Right renal cortex interstitium (tissue), 3 donors: ENCODE measurements around the gene MAP2K4. TPM values are rescaled to one million over a fixed set of nuclear protein-coding genes. Genes with fewer than 3 reads are reported as not detected.

Experiments used
- DNase-seq, 3 donors: peaks; one replicate each; pipeline ENCODE4 v3.0.0-alpha.2; 2013; ENCODE audit warnings: low read depth in 3 of 3, low spot score in 2 of 3
- polyA plus RNA-seq, 3 donors: library from polyadenylated mRNA; unstranded; fragments of 120-200 nt; gene quantifications; one replicate each; pipeline ENCODE4 v1.2.1, GENCODE V29; 2013; ENCODE audit not compliant: insufficient read length in 3 of 3

The MAP2K4 gene
- polyA plus RNA-seq, 3 donors, result 43.5 to 46.4 (median 45.0) TPM

DNA sequence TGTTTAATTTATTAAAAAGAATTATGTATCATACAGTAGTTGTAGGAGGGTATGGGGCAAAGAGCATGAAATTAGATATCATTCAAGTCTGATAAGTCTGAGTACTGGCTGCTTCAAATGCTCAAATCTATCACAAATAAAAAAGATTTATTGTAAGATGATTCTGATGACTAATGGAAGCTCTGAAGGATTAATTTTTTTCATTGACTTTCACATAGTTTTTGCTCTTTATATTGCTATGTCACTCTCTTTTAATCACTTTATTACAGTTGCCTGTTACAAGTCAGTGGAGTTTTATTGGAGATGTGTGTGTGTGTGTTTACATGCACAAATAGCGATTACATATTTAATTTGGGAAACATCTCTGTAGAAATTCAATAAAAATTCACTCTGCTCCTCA is 15.0 kb downstream of the MAP2K4 start:
- DNase-seq, result no peak

- no peak for DNase-seq
These were observed 17.3 kb downstream of the MAP2K4 start for GRCh38 chr17:12037970-12038369.

DNA sequence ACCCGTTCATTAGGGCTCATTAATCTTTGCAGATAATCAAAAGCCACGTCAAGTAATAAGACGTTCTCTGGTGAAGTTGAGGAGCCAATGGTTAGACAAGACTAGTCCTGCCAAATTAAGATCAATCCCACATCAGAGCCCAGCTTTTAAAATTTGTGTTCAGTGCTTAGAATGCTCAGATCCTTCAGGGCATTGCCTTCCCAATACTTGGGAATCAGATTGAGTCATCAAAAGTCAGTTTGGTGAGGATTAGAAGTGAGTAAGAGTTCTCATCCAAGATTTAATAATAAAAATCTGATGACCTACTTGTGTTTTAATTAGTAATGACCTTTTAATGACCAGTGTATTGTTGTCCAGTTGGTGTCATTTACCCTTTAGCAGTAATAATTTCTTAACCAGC is 19.8 kb downstream of the MAP2K4 start:
- no peak for DNase-seq

- DNase-seq, result no peak
These were observed 20.6 kb downstream of the MAP2K4 start for GRCh38 chr17:12041312-12041711.

DNA sequence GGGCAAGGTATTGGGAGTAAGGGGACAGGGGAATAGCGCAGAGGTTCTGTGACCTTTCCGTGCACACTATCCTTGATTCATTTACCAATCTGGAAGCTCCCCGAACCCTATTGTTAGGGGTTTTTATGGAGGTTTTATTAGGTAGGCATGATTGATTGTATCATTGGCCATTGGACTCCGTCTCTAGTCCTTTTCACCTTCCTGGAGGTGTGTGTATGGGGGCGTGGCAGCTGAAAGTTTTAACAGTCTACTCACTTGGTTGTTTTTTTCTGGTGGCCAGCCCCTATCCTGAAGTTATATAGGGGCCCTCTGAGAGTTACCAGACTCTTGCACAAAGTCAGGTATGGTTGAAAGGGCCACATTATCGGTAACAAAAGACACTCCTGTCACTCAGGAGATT is 23.0 kb downstream of the MAP2K4 start:
- DNase-seq, result no peak

DNA sequence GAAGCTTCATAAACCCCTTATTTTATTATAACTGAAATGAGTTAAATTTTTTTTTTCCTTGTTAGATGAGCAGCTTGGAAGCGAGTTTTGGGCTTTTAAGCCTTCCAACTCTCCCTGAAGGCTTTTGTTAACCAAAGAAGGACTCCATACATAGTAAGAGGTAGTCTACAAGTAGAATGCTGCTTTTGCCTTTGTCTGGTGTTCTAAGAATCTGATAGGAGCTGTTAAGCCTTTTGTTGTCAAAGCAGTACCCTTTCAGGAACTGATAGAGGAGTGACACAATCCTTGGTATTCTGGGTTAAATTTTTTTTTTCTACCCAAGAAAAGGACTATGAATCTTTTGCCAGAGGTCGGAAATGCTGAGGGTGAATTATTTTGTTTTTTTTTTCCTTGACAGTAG is 26.1 kb downstream of the MAP2K4 start:
- no peak for DNase-seq

DNA sequence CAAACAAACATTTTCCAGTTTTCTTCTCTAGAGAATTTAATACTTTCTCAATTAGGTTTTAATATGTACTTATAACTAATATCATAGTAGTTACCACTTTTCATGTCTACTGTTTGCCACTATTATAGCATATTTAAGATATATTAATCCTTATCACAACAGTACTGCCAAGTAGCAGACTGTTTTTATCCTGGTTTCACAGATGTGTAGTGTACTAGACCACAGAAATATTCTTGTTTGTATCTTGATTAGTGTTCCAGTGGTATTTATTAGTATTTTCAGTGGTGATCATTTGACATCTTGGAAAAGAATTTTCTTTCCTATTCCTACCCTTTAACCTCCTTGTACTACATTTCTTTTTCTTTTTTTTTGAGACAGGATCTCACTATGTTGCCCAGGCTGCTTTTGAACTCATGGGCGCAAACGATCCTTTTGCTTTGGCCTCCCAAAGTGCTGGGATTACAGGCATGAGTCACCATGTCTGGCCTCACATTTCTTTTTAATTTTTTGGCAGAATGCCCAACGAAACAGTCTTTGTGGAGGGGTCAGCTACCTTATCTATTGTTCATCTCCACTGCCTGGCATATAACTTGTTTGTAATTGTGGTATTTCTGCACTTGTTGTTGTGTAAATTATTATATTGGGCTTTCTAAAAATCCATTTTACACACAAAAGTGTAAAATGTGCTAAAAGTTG is 27.2 kb downstream of the MAP2K4 start:
- no peak for DNase-seq

DNA sequence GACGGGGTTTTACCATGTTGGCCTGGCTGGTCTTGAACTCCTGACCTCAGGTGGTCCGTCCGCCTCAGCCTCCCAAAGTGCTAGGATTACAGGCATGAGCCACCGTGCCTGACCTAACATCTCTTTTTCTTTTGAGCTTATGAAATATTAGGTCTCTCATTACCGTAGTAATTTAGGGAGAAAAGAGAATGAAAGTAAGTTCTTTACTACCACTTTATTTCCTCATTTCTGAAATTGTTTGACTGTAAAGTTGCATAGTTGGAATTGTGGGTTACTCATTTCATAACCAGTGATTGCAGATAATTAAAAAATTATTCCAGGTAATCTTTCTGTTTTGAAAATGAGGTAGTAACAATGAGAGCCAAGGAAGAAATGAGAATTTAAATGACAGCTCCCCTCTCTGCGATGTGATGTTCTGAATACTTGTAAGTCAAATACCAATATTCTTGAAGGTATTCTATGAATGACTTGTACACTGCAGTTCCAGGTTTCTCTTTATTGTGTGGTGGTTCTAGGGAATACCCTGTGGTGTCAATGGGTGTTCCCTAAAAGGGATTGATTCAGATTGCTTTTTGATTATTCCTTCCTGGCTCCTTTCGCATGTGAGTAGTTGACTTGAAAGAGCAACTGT is 28.3 kb downstream of the MAP2K4 start:
- no peak for DNase-seq

- no peak for DNase-seq
These were observed 30.1 kb downstream of the MAP2K4 start for GRCh38 chr17:12050646-12051225.

DNA sequence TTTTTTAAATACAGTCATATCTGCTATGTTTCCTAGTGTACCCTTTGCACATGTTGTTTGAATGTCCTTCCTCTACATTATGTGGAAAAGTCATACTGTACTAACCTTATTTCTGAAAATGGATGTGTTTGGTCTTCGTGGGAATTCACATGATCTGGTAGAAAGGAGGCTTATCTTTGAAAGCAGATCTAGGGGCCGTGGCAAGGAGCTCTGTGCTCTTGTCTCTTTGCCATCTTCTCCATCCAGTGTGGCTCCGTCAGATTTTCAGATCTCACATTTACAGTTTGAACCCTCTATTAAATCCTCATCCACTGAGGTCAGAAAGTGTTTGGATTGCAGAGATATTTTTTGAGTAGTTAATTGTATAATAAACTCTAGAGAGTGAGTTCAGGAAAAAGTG is 32.9 kb downstream of the MAP2K4 start:
- no peak for DNase-seq

- no peak for DNase-seq
These were observed 35.2 kb downstream of the MAP2K4 start for GRCh38 chr17:12055889-12056288.

DNA sequence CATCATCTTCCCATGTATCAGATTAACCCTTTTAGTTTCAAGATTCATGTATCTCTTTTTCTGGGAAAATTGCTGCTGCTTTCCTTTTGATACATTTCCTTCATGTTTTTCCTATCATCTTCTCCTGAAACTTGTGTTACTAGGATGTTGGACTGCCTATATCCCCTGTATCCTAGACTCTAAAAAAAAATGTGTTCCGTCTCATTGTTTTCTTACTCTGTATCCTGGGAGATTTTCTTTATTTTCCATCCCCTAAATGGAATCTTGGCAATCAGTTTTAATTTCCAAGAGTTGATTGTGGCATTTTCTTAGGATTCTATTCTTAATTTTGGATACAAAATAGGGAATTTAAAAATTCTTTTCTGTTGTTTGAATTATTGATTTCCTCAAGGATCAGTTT is 36.8 kb downstream of the MAP2K4 start:
- no peak for DNase-seq

GRCh38 chr17:12058535-12058934 is 37.9 kb downstream of the MAP2K4 start:
- DNase-seq, result no peak

DNA sequence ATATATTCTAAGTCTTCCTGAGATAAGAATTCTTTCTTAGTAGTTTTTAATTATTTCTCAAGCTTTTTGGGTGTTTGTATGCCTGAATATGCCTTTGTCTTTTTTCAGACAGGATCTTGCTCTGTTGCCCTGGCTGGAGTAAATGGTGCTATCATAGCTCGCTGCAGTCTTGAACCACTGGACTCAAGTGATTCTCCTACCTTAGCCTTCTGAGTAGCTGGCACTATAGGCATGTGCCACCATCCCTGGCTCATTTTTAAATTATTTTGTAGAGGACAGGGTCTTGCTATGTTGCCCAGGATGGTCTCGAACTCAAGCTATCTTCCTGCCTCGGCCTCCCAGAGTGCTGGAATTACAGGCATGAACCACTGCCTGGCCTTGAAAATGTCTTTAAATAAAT is 41.6 kb downstream of the MAP2K4 start:
- DNase-seq, result no peak

- DNase-seq, result no peak
These were observed 43.7 kb downstream of the MAP2K4 start for GRCh38 chr17:12064395-12064794.

DNA sequence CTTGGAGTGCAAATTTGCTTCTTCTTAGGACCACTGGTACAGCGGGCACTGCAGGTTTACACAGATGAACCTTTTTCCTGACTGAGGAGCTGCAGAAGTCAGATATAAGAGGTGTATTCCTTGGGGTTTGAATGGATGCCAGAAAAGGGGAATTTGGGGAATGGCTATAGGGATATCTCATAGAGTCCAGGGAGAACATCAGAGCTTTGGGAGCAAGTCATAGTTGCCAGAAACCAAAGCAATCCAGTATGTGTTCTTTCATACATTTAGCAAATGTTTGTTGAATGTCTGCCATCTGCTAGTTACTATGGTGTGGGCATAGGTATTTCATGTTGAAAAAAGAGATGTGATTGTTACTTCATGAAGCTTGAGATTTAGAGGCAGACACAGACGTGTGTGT is 46.8 kb downstream of the MAP2K4 start:
- no peak for DNase-seq

DNA sequence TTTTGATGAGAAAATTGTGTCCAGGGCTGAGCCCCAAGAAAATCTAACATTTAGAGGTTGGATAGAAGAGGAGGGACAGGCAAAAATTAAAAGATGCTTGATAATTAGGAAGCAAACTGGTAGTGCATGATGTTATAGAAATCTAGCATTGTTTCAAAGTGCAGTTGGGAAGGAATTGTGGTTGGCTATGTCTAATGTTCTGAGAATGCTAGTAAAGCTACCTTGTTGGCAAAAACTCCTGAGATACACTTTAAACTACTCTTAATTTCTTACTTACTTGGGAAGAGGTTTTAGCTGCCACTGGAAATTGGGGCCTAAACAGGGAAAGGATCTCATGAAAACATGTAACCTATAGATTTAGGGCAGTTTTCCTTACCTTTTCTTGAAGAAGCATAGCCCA is 48.3 kb downstream of the MAP2K4 start:
- DNase-seq, result no peak

DNA sequence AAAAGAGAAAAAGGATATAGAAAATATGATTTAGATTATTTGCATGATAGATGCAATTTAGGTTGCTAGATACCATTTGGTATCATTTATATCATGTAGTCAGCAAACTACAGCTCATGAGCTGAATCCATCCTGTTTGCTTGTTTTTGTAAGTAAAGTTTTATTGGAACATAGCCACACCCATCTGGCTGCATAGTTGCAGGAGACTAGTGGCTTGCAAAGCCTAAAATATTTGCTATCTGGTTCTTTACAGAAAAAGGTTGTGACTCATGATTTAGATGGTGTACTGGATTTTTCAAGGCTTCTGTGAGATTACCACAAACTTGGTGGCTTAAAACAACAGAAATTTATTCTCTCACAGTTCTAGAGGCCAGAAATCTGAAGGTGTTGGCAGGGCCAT is 49.9 kb downstream of the MAP2K4 start:
- no peak for DNase-seq

DNA sequence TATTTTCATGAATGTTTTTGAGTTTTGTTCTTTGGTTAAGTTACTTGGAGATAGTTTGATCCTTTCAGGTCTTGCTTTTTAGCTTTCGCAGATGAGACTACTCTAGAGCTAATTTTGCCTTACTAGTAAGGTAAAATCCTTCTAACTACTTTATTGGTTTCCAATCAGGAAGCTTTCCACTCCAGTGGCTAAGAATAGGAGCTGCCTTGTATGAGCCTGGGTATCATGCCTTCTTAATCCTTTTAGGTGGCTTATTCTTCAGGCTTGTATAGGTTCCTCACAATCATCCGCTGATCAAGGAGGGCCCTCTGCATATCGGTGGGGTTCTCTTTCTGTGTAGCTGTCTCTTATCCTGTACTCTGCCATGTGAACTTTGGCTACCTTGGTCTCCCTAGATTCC is 53.7 kb downstream of the MAP2K4 start:
- DNase-seq, result no peak

- DNase-seq, result no peak
These were observed 57.1 kb downstream of the MAP2K4 start for GRCh38 chr17:12077773-12078172.

GRCh38 chr17:12078791-12079190 is 58.1 kb downstream of the MAP2K4 start:
- DNase-seq, result no peak

- no peak for DNase-seq
These were observed 61.0 kb downstream of the MAP2K4 start for GRCh38 chr17:12081720-12082119.
